Measurements from ENCODE around the gene PHF21A. TPM values are rescaled to one million over a fixed set of nuclear protein-coding genes. Genes with fewer than 3 reads are reported as not detected.

The PHF21A gene
- polyA plus RNA-seq, 1 experiment: 17.1 TPM

GRCh38 chr11:45974806-45975205, 146.4 kb downstream of the PHF21A start:
- POLR2A ChIA-PET: no interaction called here
- no peak overlapping the region for H3K4me3 ChIP-seq (ENCODE audit: low read depth, low read length)
- peaks cover 5% of the 10 kb centered on the region for H3K36me3 ChIP-seq (ENCODE audit: control insufficient read depth, insufficient read depth, low read length)
- no peaks in the 10 kb centered on the region for H3K27me3 ChIP-seq (ENCODE audit: control insufficient read depth, insufficient read depth, low read length)
- peak; percentile 8 for DNase-seq (ENCODE audit: low read depth)
- CTCF ChIA-PET: interaction anchor here (2.2 kb wide), 1 partner anchor 10 kb away, joined by 15 read pairs; no protein-coding TSS in a partner anchor
- no peak for TF ChIP-seq CTCF (IDR thresholded peaks at IDR 0.05; ENCODE audit: insufficient read depth, low read depth, low read length)

GRCh38 chr11:45973601-45974000, 147.7 kb downstream of the PHF21A start:
- H3K4me3 ChIP-seq (ENCODE audit: low read depth, low read length): no peak overlapping the region
- H3K36me3 ChIP-seq (ENCODE audit: control insufficient read depth, insufficient read depth, low read length): peaks cover 3% of the 10 kb centered on the region
- no peak for DNase-seq (ENCODE audit: low read depth)
- TF ChIP-seq CTCF (IDR thresholded peaks at IDR 0.05; ENCODE audit: insufficient read depth, low read depth, low read length): no peak
- CTCF ChIA-PET: interaction anchor here (1.2 to 2.2 kb wide), 2 partner anchors 9 to 33 kb away, joined by 6 to 15 read pairs; no protein-coding TSS in a partner anchor
- POLR2A ChIA-PET: no interaction called here
- H3K27me3 ChIP-seq (ENCODE audit: control insufficient read depth, insufficient read depth, low read length): no peaks in the 10 kb centered on the region

- no peak for TF ChIP-seq CTCF (IDR thresholded peaks at IDR 0.05; ENCODE audit: insufficient read depth, low read depth, low read length)
- H3K27me3 ChIP-seq (ENCODE audit: control insufficient read depth, insufficient read depth, low read length): no peaks in the 10 kb centered on the region
- no peak for DNase-seq (ENCODE audit: low read depth)
- ChIA-PET POLR2A (no interaction called here), CTCF (interaction anchor here (1.2 to 5.7 kb wide), 3 partner anchors 10 to 38 kb away, joined by 4 to 53 read pairs (median 5); no protein-coding TSS in a partner anchor)
- peaks cover 10% of the 10 kb centered on the region for H3K36me3 ChIP-seq (ENCODE audit: control insufficient read depth, insufficient read depth, low read length)
- H3K4me3 ChIP-seq (ENCODE audit: low read depth, low read length): no peak overlapping the region
Measured at GRCh38 chr11:45968901-45969300, 152.4 kb downstream of the PHF21A start.

- no peak for DNase-seq (ENCODE audit: low read depth)
- H3K4me3 ChIP-seq (ENCODE audit: low read depth, low read length): no peak overlapping the region
- peaks cover 10% of the 10 kb centered on the region for H3K36me3 ChIP-seq (ENCODE audit: control insufficient read depth, insufficient read depth, low read length)
- CTCF ChIA-PET: interaction anchor here (4.0 to 5.7 kb wide), 3 partner anchors 26 to 39 kb away, joined by 40 to 68 read pairs (median 53); no protein-coding TSS in a partner anchor
- H3K27me3 ChIP-seq (ENCODE audit: control insufficient read depth, insufficient read depth, low read length): no peaks in the 10 kb centered on the region
- POLR2A ChIA-PET: no interaction called here
- no peak for TF ChIP-seq CTCF (IDR thresholded peaks at IDR 0.05; ENCODE audit: insufficient read depth, low read depth, low read length)
Measured at GRCh38 chr11:45967506-45967905, 153.7 kb downstream of the PHF21A start.

- Histone ChIP-seq H3K27me3 (ENCODE audit: control insufficient read depth, insufficient read depth, low read length) (no peaks in the 10 kb centered on the region), H3K36me3 (ENCODE audit: control insufficient read depth, insufficient read depth, low read length) (peaks cover 7% of the 10 kb centered on the region), H3K4me3 (ENCODE audit: low read depth, low read length) (no peak overlapping the region)
- DNase-seq (ENCODE audit: low read depth): peak; percentile 18
- CTCF ChIA-PET: interaction anchor here (0.8 to 5.7 kb wide), 33 partner anchors 9 to 273 kb away, joined by 3 to 68 read pairs (median 6); partner anchors contain the start of gene PEX16
- POLR2A ChIA-PET: no interaction called here
- peak; percentile 88 for TF ChIP-seq CTCF (IDR thresholded peaks at IDR 0.05; ENCODE audit: insufficient read depth, low read depth, low read length)
Measured at GRCh38 chr11:45964911-45965389, 156.3 kb downstream of the PHF21A start.

Measured in BJ (cell line).